GM12865 (cell line): ENCODE results near the gene LYRM7.

ENCODE experiments used
- DNase-seq: peaks from one replicate; pipeline ENCODE4 v3.0.0; 2010; ENCODE audit warnings: low read depth
- H3K4me3 ChIP-seq: 2 replicates; pipeline ENCODE4 v1.5.1; 2011; ENCODE audit warnings: mild to moderate bottlenecking, low read depth, low read length, control low read depth
- CTCF ChIP-seq: IDR thresholded peaks from 2 replicates; pipeline ENCODE4 v1.5.1; 2011; ENCODE audit warnings: low read length, control low read depth, low read depth, inconsistent platforms; ENCODE audit not compliant: insufficient read depth; ENCODE audit errors: missing control alignments

LYRM7 gene

GRCh38 chr5:131209506-131210150 lies 38.9 kb downstream of the LYRM7 start:
- H3K4me3 ChIP-seq, result peak overlapping the region; percentile 65
- TF ChIP-seq CTCF, result no peak
- peak; percentile 90 for DNase-seq

- H3K4me3 ChIP-seq, result peak overlapping the region; percentile 65
- no peak for TF ChIP-seq CTCF
- DNase-seq, result no peak
These were observed 39.4 kb downstream of the LYRM7 start for GRCh38 chr5:131210151-131210510.

- peak overlapping the region; percentile 65 for H3K4me3 ChIP-seq
- peak; percentile 34 for DNase-seq
- TF ChIP-seq CTCF, result no peak
These were observed 40.9 kb downstream of the LYRM7 start for GRCh38 chr5:131211669-131212068.

GRCh38 chr5:131212471-131213021 lies 41.8 kb downstream of the LYRM7 start:
- H3K4me3 ChIP-seq, result peak overlapping the region; percentile 65
- TF ChIP-seq CTCF, result no peak
- DNase-seq, result peak; percentile 77

GRCh38 chr5:131214609-131215227 lies 44.0 kb downstream of the LYRM7 start:
- no peak for TF ChIP-seq CTCF
- DNase-seq, result no peak
- H3K4me3 ChIP-seq, result no peak overlapping the region

GRCh38 chr5:131217791-131218190 lies 47.0 kb downstream of the LYRM7 start:
- DNase-seq, result no peak
- no peak overlapping the region for H3K4me3 ChIP-seq
- no peak for TF ChIP-seq CTCF
